Measurements from ENCODE around the gene PUS7L.

DNA sequence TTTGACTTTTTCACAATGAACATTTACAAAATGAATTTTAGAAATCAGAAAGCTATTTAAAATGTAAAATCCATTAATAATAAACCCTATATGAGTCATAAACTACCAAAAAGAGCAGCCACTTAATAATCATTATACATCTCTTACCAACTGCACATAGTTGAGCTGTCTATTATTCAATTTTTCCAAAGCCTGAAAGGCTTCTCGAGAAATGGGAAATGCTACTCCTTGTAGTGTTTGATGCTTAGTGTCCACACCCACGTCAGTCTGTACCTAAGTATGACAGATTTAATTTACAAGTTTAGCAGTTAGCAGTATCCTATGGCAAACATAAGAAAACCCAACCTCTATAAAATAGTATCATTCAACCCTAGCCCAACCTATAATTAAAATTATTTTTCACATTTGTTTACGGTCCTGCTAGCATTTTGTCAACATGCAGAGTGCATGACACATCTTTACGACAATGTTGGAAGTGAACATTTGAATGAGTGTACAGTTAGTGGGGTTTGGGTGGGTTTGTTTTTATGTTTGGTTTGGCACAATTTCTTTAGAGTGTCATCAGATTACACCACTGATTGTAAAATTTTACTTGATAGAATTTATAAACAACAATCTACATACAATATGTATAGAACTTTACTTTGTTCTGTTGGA lies 39.1 kb upstream of the PUS7L start:
- TF ChIP-seq, protein P1, sequence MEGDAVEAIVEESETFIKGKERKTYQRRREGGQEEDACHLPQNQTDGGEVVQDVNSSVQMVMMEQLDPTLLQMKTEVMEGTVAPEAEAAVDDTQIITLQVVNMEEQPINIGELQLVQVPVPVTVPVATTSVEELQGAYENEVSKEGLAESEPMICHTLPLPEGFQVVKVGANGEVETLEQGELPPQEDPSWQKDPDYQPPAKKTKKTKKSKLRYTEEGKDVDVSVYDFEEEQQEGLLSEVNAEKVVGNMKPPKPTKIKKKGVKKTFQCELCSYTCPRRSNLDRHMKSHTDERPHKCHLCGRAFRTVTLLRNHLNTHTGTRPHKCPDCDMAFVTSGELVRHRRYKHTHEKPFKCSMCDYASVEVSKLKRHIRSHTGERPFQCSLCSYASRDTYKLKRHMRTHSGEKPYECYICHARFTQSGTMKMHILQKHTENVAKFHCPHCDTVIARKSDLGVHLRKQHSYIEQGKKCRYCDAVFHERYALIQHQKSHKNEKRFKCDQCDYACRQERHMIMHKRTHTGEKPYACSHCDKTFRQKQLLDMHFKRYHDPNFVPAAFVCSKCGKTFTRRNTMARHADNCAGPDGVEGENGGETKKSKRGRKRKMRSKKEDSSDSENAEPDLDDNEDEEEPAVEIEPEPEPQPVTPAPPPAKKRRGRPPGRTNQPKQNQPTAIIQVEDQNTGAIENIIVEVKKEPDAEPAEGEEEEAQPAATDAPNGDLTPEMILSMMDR (IDR thresholded peaks at IDR 0.05), result no peak
- no peak for TF ChIP-seq EZH2 (IDR thresholded peaks at IDR 0.05; ENCODE audit: borderline replicate concordance, insufficient read depth, low read depth, low read length, poor library complexity, severe bottlenecking)
